Measurements from ENCODE around the gene TRNAU1AP. TPM values are rescaled to one million over a fixed set of nuclear protein-coding genes. Genes with fewer than 3 reads are reported as not detected.
"Not testable (repeated sequence)": the region's sequence is repeated elsewhere in the genome, so short reads cannot be mapped to it uniquely, and the experiment has no call there.

The TRNAU1AP gene
- total RNA-seq, 8 experiments from 2014 or later = 11.7 to 40.1 (median 33.0) TPM

- WGBS, 10 experiments = 82 to 100% (median 96%) methylated on average over 1 to 13 of the region's 13 CpGs; no CpG with 5 or more reads in 3 of the 10 experiments
- H3K4me3 ChIP-seq; in situ Hi-C loops (cut with MboI; ENCODE audit: low pct_unique_long_range_greater_than_20kb in 2 of 9, low sequenced_read_pairs in 9 of 9, unreplicated experiment in 9 of 9); H3K4me1 ChIP-seq (replicated peaks in 1 of 2); H3K27ac ChIP-seq: not testable (repeated sequence)
- ATAC-seq (replicated peaks in 6 of 8) = peak in 1 of 8 experiments; percentile 0
These were observed 38.4 kb upstream of the TRNAU1AP start for GRCh38 chr1:28514445-28514933.

GRCh38 chr1:28516518-28516956 lies 36.3 kb upstream of the TRNAU1AP start:
- WGBS, 10 experiments = 80 to 100% (median 100%) methylated on average over 1 of the region's 1 CpG; no CpG with 5 or more reads in 2 of the 10 experiments
- in situ Hi-C loops (cut with MboI; ENCODE audit: low pct_unique_long_range_greater_than_20kb in 2 of 9, low sequenced_read_pairs in 9 of 9, unreplicated experiment in 9 of 9) = no loop called here
- ATAC-seq (replicated peaks in 6 of 8) = no peak
- H3K4me3 ChIP-seq = no peak overlapping the region
- H3K4me1 ChIP-seq (replicated peaks in 1 of 2) = peaks cover 5 to 9% of the 10 kb centered on the region in 2 donors
- no peak overlapping the region for H3K27ac ChIP-seq

- peak; percentile 0 to 21 (median 10) for ATAC-seq (replicated peaks in 6 of 8)
- in situ Hi-C loops (cut with MboI; ENCODE audit: low pct_unique_long_range_greater_than_20kb in 2 of 9, low sequenced_read_pairs in 9 of 9, unreplicated experiment in 9 of 9) = no loop called here
- WGBS, 10 experiments = 0 to 48% (median 8%) methylated on average over 1 to 5 of the region's 7 CpGs; no CpG with 5 or more reads in 3 of the 10 experiments
- Histone ChIP-seq H3K27ac (peak overlapping the region; percentile 89 to 96), H3K4me1 (replicated peaks in 1 of 2) (peaks cover 5 to 9% of the 10 kb centered on the region in 2 donors), H3K4me3 (peak overlapping the region; percentile 64 to 98 (median 78))
These were observed 35.3 kb upstream of the TRNAU1AP start for GRCh38 chr1:28517649-28517999.

- in situ Hi-C loops (cut with MboI; ENCODE audit: low pct_unique_long_range_greater_than_20kb in 2 of 9, low sequenced_read_pairs in 9 of 9, unreplicated experiment in 9 of 9) = no loop called here
- Histone ChIP-seq H3K4me1 (replicated peaks in 1 of 2) (peaks cover 5 to 9% of the 10 kb centered on the region in 2 donors), H3K4me3 (peak overlapping the region; percentile 64 to 98 (median 78)), H3K27ac (peak overlapping the region; percentile 89 to 96)
- 0 to 1% (median 0%) methylated on average over 3 to 16 of the region's 92 CpGs; no CpG with 5 or more reads in 5 of the 10 experiments for WGBS, 10 experiments
- ATAC-seq (replicated peaks in 6 of 8) = peak; percentile 43 to 96 (median 95)
These were observed 34.7 kb upstream of the TRNAU1AP start for GRCh38 chr1:28518000-28518744.

- peak overlapping the region in 1 of 2 donors; percentile 96 for H3K27ac ChIP-seq
- no peak for ATAC-seq (replicated peaks in 6 of 8)
- peaks cover 5 to 9% of the 10 kb centered on the region in 2 donors for H3K4me1 ChIP-seq (replicated peaks in 1 of 2)
- 0 to 28% (median 4%) methylated on average over 2 to 17 of the region's 21 CpGs; no CpG with 5 or more reads in 3 of the 10 experiments for whole genome bisulfite sequencing, 10 experiments
- H3K4me3 ChIP-seq = peak overlapping the region; percentile 64 to 98 (median 78)
- in situ Hi-C loops (cut with MboI; ENCODE audit: low pct_unique_long_range_greater_than_20kb in 2 of 9, low sequenced_read_pairs in 9 of 9, unreplicated experiment in 9 of 9) = no loop called here
These were observed 34.0 kb upstream of the TRNAU1AP start for GRCh38 chr1:28518745-28519341.

GRCh38 chr1:28519946-28520725 lies 32.7 kb upstream of the TRNAU1AP start:
- peaks cover 5 to 9% of the 10 kb centered on the region in 2 donors for H3K4me1 ChIP-seq (replicated peaks in 1 of 2)
- no peak overlapping the region for H3K4me3 ChIP-seq
- WGBS, 10 experiments = 59 to 100% (median 82%) methylated on average over 1 to 10 of the region's 10 CpGs; no CpG with 5 or more reads in 2 of the 10 experiments
- H3K27ac ChIP-seq = no peak overlapping the region
- no peak for ATAC-seq (replicated peaks in 6 of 8)
- in situ Hi-C loops (cut with MboI; ENCODE audit: low pct_unique_long_range_greater_than_20kb in 2 of 9, low sequenced_read_pairs in 9 of 9, unreplicated experiment in 9 of 9) = no loop called here

- not testable (repeated sequence) for H3K4me3 ChIP-seq
These were observed 32.1 kb upstream of the TRNAU1AP start for GRCh38 chr1:28520796-28521195.

GRCh38 chr1:28521502-28522164 lies 31.3 kb upstream of the TRNAU1AP start:
- no peak for ATAC-seq (replicated peaks in 6 of 8)
- Histone ChIP-seq H3K27ac (no peak overlapping the region), H3K4me1 (replicated peaks in 1 of 2) (peaks cover 5 to 9% of the 10 kb centered on the region in 2 donors), H3K4me3 (no peak overlapping the region)
- whole genome bisulfite sequencing, 10 experiments = 14 to 100% (median 68%) methylated on average over 1 to 3 of the region's 6 CpGs; no CpG with 5 or more reads in 2 of the 10 experiments
- in situ Hi-C loops (cut with MboI; ENCODE audit: low pct_unique_long_range_greater_than_20kb in 2 of 9, low sequenced_read_pairs in 9 of 9, unreplicated experiment in 9 of 9) = no loop called here

More at GRCh38 chr1:28520796-28521195, 32.1 kb upstream of the TRNAU1AP start:
- in situ Hi-C loops (cut with MboI; ENCODE audit: low pct_unique_long_range_greater_than_20kb in 2 of 9, low sequenced_read_pairs in 9 of 9, unreplicated experiment in 9 of 9); ATAC-seq (replicated peaks in 6 of 8); H3K4me1 ChIP-seq (replicated peaks in 1 of 2); H3K27ac ChIP-seq: not testable (repeated sequence)
- 80 to 100% (median 96%) methylated on average over 1 to 11 of the region's 12 CpGs; no CpG with 5 or more reads in 2 of the 10 experiments for WGBS, 10 experiments

- H3K27ac ChIP-seq; H3K4me1 ChIP-seq (replicated peaks in 1 of 2); in situ Hi-C loops (cut with MboI; ENCODE audit: low pct_unique_long_range_greater_than_20kb in 2 of 9, low sequenced_read_pairs in 9 of 9, unreplicated experiment in 9 of 9); H3K4me3 ChIP-seq; ATAC-seq (replicated peaks in 6 of 8): not testable (repeated sequence)
- WGBS, 10 experiments = 80 to 100% (median 93%) methylated on average over 2 to 8 of the region's 9 CpGs; no CpG with 5 or more reads in 3 of the 10 experiments
These were observed 30.3 kb upstream of the TRNAU1AP start for GRCh38 chr1:28522537-28522936.

- H3K27ac ChIP-seq; in situ Hi-C loops (cut with MboI; ENCODE audit: low pct_unique_long_range_greater_than_20kb in 2 of 9, low sequenced_read_pairs in 9 of 9, unreplicated experiment in 9 of 9); ATAC-seq (replicated peaks in 6 of 8); H3K4me3 ChIP-seq; H3K4me1 ChIP-seq (replicated peaks in 1 of 2): not testable (repeated sequence)
- WGBS, 10 experiments = 80 to 100% (median 92%) methylated on average over 1 to 8 of the region's 10 CpGs; no CpG with 5 or more reads in 6 of the 10 experiments
These were observed 27.8 kb upstream of the TRNAU1AP start for GRCh38 chr1:28525002-28525642.

- in situ Hi-C loops (cut with MboI; ENCODE audit: low pct_unique_long_range_greater_than_20kb in 2 of 9, low sequenced_read_pairs in 9 of 9, unreplicated experiment in 9 of 9) = no loop called here
- Histone ChIP-seq H3K4me3 (no peak overlapping the region), H3K27ac (no peak overlapping the region), H3K4me1 (replicated peaks in 1 of 2) (no peaks in the 10 kb centered on the region)
- no peak for ATAC-seq (replicated peaks in 6 of 8)
- 80 to 100% (median 96%) methylated on average over 1 to 8 of the region's 9 CpGs; no CpG with 5 or more reads in 4 of the 10 experiments for WGBS, 10 experiments
These were observed 26.0 kb upstream of the TRNAU1AP start for GRCh38 chr1:28526886-28527285.

- 96 to 100% (median 97%) methylated on average over 1 to 9 of the region's 31 CpGs; no CpG with 5 or more reads in 7 of the 10 experiments for WGBS, 10 experiments
- no peak for ATAC-seq (replicated peaks in 6 of 8)
- in situ Hi-C loops (cut with MboI; ENCODE audit: low pct_unique_long_range_greater_than_20kb in 2 of 9, low sequenced_read_pairs in 9 of 9, unreplicated experiment in 9 of 9) = no loop called here
- H3K4me3 ChIP-seq = no peak overlapping the region
- H3K4me1 ChIP-seq (replicated peaks in 1 of 2) = no peaks in the 10 kb centered on the region
- H3K27ac ChIP-seq = no peak overlapping the region
These were observed 22.4 kb upstream of the TRNAU1AP start for GRCh38 chr1:28530456-28530855.
